Thyroid gland (tissue), 4 donors: ENCODE measurements around the gene ANKK1. TPM values are rescaled to one million over a fixed set of nuclear protein-coding genes. Genes with fewer than 3 reads are reported as not detected.

Experiments used
- DNase-seq, 2 donors: peaks; one replicate each; pipeline ENCODE4 v3.0.0-alpha.2; 2019
- H3K27ac ChIP-seq, 3 donors: fragments of 200-600 bp; sonication (generic); 1 replicate in 2 of 3; 2 replicates in 1 of 3; pipeline ENCODE4 v1.5.1; 2016 to 2019; ENCODE audit warnings: mild to moderate bottlenecking in 1 of 3, moderate library complexity in 1 of 3
- H3K27me3 ChIP-seq: fragments of 200-600 bp; sonication (generic); one replicate; pipeline ENCODE4 v1.5.1; 2019
- H3K36me3 ChIP-seq, 2 donors: fragments of 200-600 bp; sonication (generic); one replicate each; pipeline ENCODE4 v1.5.1; 2016 to 2019
- H3K4me1 ChIP-seq, 2 donors: fragments of 200-600 bp; sonication (generic); one replicate each; pipeline ENCODE4 v1.5.1; 2017 to 2019
- H3K4me3 ChIP-seq, 3 donors: fragments of 200-600 bp; sonication (generic); replicated peaks in 1 of 3; 1 replicate in 2 of 3; 2 replicates in 1 of 3; pipeline ENCODE4 v1.5.1; 2016; ENCODE audit warnings: mild to moderate bottlenecking in 1 of 3
- H3K9me3 ChIP-seq: fragments of 200-600 bp; sonication (generic); one replicate; pipeline ENCODE4 v1.5.1; 2017
- CTCF ChIP-seq, 6 experiments: fragments of 200-600 bp in 3 of 6; fragments of 450-650 bp in 3 of 6; sonication (generic) in 3 of 6; IDR thresholded peaks; one replicate each; pipeline ENCODE4 v1.5.1; 2016 to 2019; ENCODE audit warnings: antibody characterized with exemption in 6 of 6, mild to moderate bottlenecking in 2 of 6, inconsistent platforms in 1 of 6, moderate library complexity in 1 of 6
- POLR2A ChIP-seq, 2 donors: fragments of 450-650 bp; IDR thresholded peaks; one replicate each; pipeline ENCODE4 v1.6.1; 2017; ENCODE audit warnings: antibody characterized with exemption in 2 of 2, mild to moderate bottlenecking in 2 of 2, moderate library complexity in 1 of 2
- WGBS, 2 donors: methylation state at CpG; one replicate each; pipeline ENCODE4 v1.1.5; 2017; 5-methylcytosine and 5-hydroxymethylcytosine counted together
- intact Hi-C: fragments of 100-400 bp; cut with DNase I; formaldehyde crosslinking; loops from one replicate; pipeline ENCODE4 v1.15.1; 2023
- microRNA-seq: library from miRNA; unstranded; fragments of <30 nt; microRNA quantifications from one replicate; pipeline ENCODE4, GENCODE V29; 2016
- small RNA-seq: library from RNA; depleted of rRNA; stranded (forward); fragments of <200 nt; gene quantifications from one replicate; pipeline ENCODE3, GENCODE V24; 2016
- total RNA-seq, 4 donors: library from RNA; depleted of rRNA; stranded (reverse); fragments of >200 nt; gene quantifications; one replicate each; pipeline ENCODE4 v1.2.3, GENCODE V29; 2016

The ANKK1 gene
- total RNA-seq, 4 donors from 2014 or later, result 0.27 to 1.1 (median 0.88) TPM; not detected in 1

- WGBS, 2 donors, result 77 to 84% methylated on average over 8 of the region's 8 CpGs
- intact Hi-C loops, result no loop called here
- DNase-seq, result no peak
- TF ChIP-seq CTCF (IDR thresholded peaks at IDR 0.05) (no peak), POLR2A (IDR thresholded peaks at IDR 0.05) (no peak)
- no peaks in the 10 kb centered on the region for H3K36me3 ChIP-seq
- no peak overlapping the region for H3K27ac ChIP-seq
- H3K4me1 ChIP-seq, result no peaks in the 10 kb centered on the region
- H3K4me3 ChIP-seq, result no peak overlapping the region
- no peaks in the 10 kb centered on the region for H3K9me3 ChIP-seq
- H3K27me3 ChIP-seq, result no peaks in the 10 kb centered on the region
Observed at GRCh38 chr11:113447621-113448315, 60.2 kb downstream of the ANKK1 start.

GRCh38 chr11:113448316-113448677, 60.7 kb downstream of the ANKK1 start:
- no peaks in the 10 kb centered on the region for H3K27me3 ChIP-seq
- intact Hi-C loops, result no loop called here
- WGBS, 2 donors, result 71 to 76% methylated on average over 5 of the region's 5 CpGs
- no peak for DNase-seq
- no peak for TF ChIP-seq POLR2A (IDR thresholded peaks at IDR 0.05)
- no peak for TF ChIP-seq CTCF (IDR thresholded peaks at IDR 0.05)
- no peak overlapping the region for H3K4me3 ChIP-seq
- no peaks in the 10 kb centered on the region for H3K4me1 ChIP-seq
- H3K27ac ChIP-seq, result no peak overlapping the region
- no peaks in the 10 kb centered on the region for H3K9me3 ChIP-seq
- no peaks in the 10 kb centered on the region for H3K36me3 ChIP-seq

GRCh38 chr11:113449743-113450142, 62.2 kb downstream of the ANKK1 start:
- WGBS, 2 donors, result 85 to 92% methylated on average over 6 of the region's 6 CpGs
- TF ChIP-seq CTCF (IDR thresholded peaks at IDR 0.05) (no peak), POLR2A (IDR thresholded peaks at IDR 0.05) (no peak)
- intact Hi-C loops, result no loop called here

More at GRCh38 chr11:113449743-113450142, 62.2 kb downstream of the ANKK1 start:
- no peaks in the 10 kb centered on the region for H3K36me3 ChIP-seq
- no peaks in the 10 kb centered on the region for H3K27me3 ChIP-seq
- no peaks in the 10 kb centered on the region for H3K9me3 ChIP-seq
- no peak overlapping the region for H3K27ac ChIP-seq
- DNase-seq, result no peak
- no peaks in the 10 kb centered on the region for H3K4me1 ChIP-seq
- no peak overlapping the region for H3K4me3 ChIP-seq

Small RNA genes lying within 50 kb of the gene (microRNA-seq; reads per million reads assigned to microRNA genes)
- not detected for gene MIR4301

Small RNA genes lying within 50 kb of the gene (small RNA-seq; reads per million reads assigned to genes)
- gene MIR4301, result not detected

Other genes with a start within 250 kb of the ANKK1 start
- gene TTC12, start 73.2 kb upstream of the ANKK1 start, total RNA-seq, result 10 to 100 TPM; 30.8 to 45.6 (median 36.8) TPM
- under 1 TPM in 1 of 4 donors, not detected in 3; 0.20 TPM for gene DRD2, start 87.6 kb downstream of the ANKK1 start, total RNA-seq